Activated CD8-positive, alpha-beta memory T cell treated with anti-CD3 and anti-CD28 coated beads, Interleukin-2, amount 50 U/mL, for 1 hour (primary cell): ENCODE data around the gene TSC1.

Experiments
- DNase-seq: peaks from one replicate; pipeline ENCODE4 v3.0.0-alpha.2; 2020; ENCODE audit errors: extremely low read depth

TSC1 gene

GRCh38 chr9:132888151-132888550 lies 56.3 kb downstream of the TSC1 start:
- DNase-seq: no peak

- DNase-seq: no peak
Observed at GRCh38 chr9:132887181-132888120, 57.0 kb downstream of the TSC1 start.

DNA sequence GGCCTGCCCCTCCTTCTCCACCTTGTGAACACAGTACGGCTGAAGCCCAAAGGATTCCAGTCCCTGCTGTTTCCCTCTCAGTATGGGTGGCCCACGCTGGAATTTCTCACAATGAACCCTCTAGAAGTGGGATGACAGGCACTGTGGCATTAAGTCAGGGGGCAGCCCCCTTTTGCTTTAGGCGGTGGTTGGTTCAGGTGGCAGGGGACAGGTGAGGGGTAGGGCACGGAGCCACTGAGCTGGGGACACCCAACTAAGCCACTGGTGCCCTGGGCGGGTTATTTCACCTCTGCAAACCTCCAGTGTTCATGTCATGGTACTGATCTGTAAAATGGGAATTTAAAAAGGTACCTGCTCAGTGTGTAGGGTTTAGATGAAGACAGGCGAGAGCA lies 58.1 kb downstream of the TSC1 start:
- no peak for DNase-seq

- DNase-seq: no peak
Observed at GRCh38 chr9:132885720-132886333, 58.6 kb downstream of the TSC1 start.

DNA sequence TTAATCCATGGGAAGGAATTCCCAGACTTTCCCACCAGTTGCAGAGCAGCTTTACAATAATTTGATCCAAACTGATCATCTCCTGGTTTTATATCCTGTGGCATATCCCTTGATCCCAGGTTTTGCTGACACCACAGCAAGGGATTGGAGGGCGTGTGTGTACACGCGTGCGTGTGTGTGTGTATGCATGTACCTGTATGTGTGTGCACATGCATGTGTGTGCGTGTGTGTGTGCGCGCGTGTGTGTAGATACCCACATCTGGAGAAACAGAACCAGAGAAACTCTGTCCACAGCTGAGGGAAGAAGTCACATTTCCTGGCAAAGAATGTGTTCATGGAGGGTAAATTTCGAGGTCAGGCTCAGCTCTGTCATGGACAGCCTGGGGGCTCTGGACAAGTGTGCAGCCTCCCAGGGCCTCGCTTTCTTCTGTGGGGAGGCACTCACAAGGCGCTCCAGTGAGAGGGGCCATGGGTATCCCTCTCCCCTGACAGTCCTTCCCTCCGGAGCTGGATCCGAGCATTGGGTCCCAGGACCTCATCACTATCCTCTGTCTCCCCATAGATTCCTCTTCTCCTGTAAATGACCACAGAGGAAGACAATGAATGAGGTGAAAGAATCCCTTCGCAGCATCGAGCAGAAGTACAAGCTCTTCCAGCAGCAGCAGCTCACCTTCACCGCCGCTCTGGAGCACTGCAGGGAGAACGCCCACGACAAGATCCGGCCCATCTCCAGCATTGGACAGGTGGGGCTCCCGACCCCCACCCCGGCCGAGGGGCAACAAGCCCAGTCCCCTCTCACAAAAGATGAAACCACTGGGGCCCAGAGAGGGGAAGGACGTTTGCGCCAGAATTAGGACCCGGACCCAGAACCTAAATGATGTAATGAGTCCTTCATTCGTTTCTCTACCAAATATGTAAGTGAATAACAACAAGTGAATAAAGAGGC lies 60.8 kb downstream of the TSC1 start:
- DNase-seq: no peak

DNA sequence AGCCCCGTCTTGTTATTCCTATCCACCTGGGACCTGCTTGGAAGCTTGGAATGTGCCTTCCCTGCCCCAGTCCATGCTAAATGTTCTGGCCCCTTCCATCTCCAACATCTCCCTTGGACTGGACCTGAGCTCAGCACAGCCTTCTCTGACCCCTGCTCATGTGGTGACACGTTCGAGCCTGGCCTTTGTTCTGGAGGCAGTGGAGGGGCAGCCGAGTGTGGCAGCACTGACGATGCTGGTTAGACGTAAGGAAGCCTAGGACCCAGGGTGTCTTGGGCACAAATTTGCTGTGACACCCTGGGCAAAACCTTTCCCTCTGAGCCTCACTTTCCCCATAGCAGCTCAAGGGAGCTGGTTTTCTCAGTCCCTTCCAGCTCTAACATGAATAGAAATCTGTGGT lies 61.8 kb downstream of the TSC1 start:
- no peak for DNase-seq

GRCh38 chr9:132881826-132882225 lies 62.6 kb downstream of the TSC1 start:
- DNase-seq: no peak

- no peak for DNase-seq
Observed at GRCh38 chr9:132880324-132880661, 64.1 kb downstream of the TSC1 start.

GRCh38 chr9:132879457-132880323 lies 64.7 kb downstream of the TSC1 start:
- DNase-seq: no peak

DNA sequence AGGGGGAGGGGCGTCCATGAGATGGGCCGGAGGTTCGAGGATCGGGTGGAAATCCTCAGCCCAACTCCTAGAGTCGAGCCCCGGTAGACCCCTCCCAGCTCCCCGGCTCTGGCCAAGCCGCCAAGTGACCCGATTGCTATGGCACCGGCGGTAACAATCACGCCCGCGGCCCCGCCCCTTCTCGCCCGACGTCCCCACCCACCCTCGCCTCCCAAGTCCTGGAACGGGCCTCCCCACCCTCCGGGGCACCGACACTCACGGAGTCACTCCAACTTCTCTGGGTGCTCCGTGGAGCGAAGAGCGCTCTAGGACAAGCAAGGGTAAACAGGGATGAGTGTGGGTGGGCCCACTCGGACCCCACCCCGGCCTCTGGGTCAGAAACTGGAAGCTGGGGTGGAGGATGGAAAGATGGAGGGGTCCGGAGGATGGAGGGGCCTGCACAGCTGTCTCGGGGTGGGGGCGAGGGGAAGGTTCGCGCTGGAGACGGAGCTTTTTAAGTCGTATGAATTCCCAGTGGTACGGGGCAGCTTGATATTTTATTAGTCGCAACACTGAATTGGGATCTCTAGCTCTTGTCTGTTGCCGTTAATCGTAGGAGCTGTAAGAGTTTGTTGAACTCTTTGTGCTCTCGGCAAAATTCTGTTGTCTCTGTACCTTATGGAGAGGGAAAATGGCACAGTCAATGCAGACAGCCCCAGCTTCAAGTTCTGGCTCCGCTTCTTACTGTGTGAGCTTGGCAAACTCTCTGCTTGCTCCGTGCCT lies 65.5 kb downstream of the TSC1 start, which contains the start of gene SPACA9:
TSS of gene SPACA9 (plus strand) at position 204 of the 762 bp plus-strand sequence. CDS start 5,050 bp downstream, outside the sequence.
- DNase-seq: no peak

DNA sequence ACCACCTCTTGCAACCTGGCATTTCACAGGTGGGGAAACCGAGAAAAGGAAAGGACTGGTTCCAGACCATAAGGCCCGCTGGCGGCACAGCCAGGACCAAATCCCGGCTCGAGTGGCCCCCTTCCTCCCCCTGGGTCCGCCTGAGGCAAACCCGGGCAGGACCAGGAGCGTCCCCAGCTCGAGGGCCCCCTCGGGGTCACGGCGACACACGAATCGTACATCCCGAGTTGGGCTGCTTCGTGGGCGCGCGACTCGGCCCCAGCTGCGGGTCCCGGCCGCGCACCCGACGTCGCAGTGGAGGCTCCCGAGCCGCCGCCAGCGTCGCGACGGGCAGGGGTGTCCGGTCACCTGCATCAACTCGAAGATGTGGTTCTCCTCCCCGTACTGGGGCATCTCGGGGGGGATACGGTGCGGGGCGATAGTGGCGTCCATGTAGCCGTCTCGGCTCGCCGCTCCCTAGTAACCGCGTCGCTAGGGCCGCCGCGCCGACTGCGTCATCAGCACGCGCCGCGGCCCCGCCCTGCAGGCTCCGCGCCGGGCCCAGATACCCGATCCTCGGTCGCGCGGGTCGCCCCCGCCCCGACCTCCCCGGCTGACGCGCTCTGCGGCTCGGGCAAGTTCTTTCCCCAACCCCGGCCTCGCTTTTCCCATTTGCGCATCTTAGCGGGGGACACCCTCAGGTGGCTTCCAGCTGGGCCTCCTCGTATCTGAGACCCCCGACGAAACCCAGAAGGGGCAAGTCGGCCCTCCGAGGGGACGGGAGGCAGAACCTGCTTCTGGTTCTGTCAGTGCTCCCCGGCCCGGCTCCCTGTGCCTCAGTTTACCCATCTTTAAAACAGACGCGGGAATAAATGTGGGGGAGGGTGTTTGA lies 66.4 kb downstream of the TSC1 start, which contains the start of gene AK8:
TSS of gene AK8 (minus strand) at position 461 of the 871 bp plus-strand sequence. CDS start at position 432, 29 bp downstream.
- peak; percentile 12 for DNase-seq

GRCh38 chr9:132877458-132877823 lies 67.0 kb downstream of the TSC1 start:
- DNase-seq: no peak

DNA sequence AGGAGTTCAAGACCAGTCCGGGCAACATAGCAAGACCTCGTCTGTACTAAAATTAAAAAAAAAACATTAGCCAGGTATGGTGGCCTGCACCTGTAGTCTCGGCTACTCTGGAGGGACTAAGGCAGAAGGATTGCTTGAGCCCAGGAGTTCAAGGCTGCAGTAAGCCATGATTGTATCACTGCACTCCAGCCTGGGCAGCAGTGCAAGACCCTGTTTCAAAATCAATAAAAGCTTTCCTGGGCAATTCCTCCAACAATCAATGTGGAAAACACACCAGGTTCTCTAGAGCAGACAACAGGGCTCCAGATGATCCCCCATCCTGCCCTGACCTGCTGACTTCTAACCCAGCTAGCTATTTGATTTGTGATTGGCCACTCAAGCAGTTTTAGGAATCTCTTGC lies 67.6 kb downstream of the TSC1 start:
- no peak for DNase-seq

GRCh38 chr9:132875159-132875558 lies 69.3 kb downstream of the TSC1 start:
- no peak for DNase-seq

DNA sequence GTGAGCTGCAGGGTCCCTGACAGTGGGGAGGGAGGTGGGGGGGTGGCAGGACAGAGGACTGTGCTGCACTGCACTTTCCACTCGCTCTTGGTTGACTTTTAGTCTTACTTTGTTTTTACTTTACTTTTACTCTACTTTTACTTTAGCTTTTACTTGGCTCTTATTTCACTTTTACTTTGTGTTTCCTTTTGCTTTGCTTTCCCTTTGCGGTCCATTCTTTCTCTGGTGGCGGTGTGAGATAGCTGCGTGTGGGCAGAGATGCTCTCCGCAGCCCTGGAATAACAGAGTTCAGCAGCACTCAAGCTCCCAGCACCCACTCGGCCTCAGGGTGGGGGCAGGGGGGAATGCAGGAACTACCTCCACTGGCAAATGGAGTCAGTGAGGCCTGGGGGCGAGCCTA lies 71.0 kb downstream of the TSC1 start:
- DNase-seq: no peak

- no peak for DNase-seq
Observed at GRCh38 chr9:132869266-132869665, 75.2 kb downstream of the TSC1 start.

- no peak for DNase-seq
Observed at GRCh38 chr9:132866898-132867297, 77.5 kb downstream of the TSC1 start.

DNA sequence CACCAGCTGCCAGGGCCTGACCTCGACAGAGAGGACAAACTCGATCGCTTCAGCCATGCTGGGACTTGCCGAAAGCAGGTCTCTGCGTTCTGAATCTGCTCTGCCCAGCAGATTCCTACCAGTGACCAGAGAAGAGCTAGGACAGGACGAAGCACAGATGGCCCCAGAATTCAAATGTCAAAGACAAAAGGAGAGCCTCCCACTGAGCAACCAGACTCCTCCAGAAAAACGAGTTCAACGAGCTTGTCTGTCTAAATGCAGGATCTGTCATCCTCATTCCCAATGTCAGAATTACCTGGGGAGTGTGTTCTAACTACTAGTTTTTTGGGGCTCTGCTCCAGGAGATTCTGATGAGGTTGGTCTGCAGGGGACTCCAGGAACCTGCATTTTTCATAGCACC lies 79.7 kb downstream of the TSC1 start:
- no peak for DNase-seq

GRCh38 chr9:132864277-132864676 lies 80.1 kb downstream of the TSC1 start:
- no peak for DNase-seq
